ENCODE results near the gene CCDC122. TPM values are rescaled to one million over a fixed set of nuclear protein-coding genes. Genes with fewer than 3 reads are reported as not detected.

CCDC122 gene
- total and polyA plus RNA-seq, 2 donors (not counting 3 experiments of a cell fraction or from before 2014, with no cell fraction given): 0.57 to 7.5 TPM

GRCh38 chr13:43786766-43787517 is 92.6 kb downstream of the CCDC122 start, which contains the start of gene ENOX1:
TSS of gene ENOX1 (minus strand) at chr13:43786972.
- no peak for TF ChIP-seq FOS (IDR thresholded peaks at IDR 0.05; ENCODE audit: borderline replicate concordance, insufficient read depth, low read length)
- TF ChIP-seq, protein P1, sequence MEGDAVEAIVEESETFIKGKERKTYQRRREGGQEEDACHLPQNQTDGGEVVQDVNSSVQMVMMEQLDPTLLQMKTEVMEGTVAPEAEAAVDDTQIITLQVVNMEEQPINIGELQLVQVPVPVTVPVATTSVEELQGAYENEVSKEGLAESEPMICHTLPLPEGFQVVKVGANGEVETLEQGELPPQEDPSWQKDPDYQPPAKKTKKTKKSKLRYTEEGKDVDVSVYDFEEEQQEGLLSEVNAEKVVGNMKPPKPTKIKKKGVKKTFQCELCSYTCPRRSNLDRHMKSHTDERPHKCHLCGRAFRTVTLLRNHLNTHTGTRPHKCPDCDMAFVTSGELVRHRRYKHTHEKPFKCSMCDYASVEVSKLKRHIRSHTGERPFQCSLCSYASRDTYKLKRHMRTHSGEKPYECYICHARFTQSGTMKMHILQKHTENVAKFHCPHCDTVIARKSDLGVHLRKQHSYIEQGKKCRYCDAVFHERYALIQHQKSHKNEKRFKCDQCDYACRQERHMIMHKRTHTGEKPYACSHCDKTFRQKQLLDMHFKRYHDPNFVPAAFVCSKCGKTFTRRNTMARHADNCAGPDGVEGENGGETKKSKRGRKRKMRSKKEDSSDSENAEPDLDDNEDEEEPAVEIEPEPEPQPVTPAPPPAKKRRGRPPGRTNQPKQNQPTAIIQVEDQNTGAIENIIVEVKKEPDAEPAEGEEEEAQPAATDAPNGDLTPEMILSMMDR (IDR thresholded peaks at IDR 0.05; ENCODE audit: extremely low read depth in 1 of 2, insufficient read depth in 1 of 2, low read depth in 1 of 2, low read length in 2 of 2): peak in 1 of 2 donors; percentile 8
- TF ChIP-seq, protein P2, sequence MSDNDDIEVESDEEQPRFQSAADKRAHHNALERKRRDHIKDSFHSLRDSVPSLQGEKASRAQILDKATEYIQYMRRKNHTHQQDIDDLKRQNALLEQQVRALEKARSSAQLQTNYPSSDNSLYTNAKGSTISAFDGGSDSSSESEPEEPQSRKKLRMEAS (IDR thresholded peaks at IDR 0.05; ENCODE audit: insufficient read depth, insufficient read length): no peak
- TF ChIP-seq EZH2 (IDR thresholded peaks at IDR 0.05; ENCODE audit: borderline replicate concordance, low read depth, low read length, severe bottlenecking): peak; percentile 50
- H3K4me3 ChIP-seq (replicated peaks in 1 of 3; ENCODE audit: insufficient read depth in 1 of 3, low read depth in 1 of 3, low read length in 3 of 3): peak within 1 kb of the TSS; percentile 47 to 51 (median 48)
- ChIA-PET CTCF (interaction anchor here (1.6 to 2.4 kb wide), 2 partner anchors 17 to 702 kb away, joined by 9 to 15 read pairs; no protein-coding TSS in a partner anchor), POLR2A (no interaction called here)
- H3K9ac ChIP-seq (replicated peaks; ENCODE audit: extremely low read depth, insufficient read depth, low read length): no peak within 1 kb of the TSS
- no TSS peak for BruUV-seq (replicated peaks)
- H3K36me3 ChIP-seq (ENCODE audit: control insufficient read depth in 2 of 2, extremely low read depth in 1 of 2, insufficient read depth in 2 of 2, low read length in 2 of 2): no peaks in the 10 kb centered on the region
- H3K27me3 ChIP-seq (ENCODE audit: control insufficient read depth in 2 of 2, insufficient read depth in 2 of 2, low read length in 2 of 2): peaks cover 0 to 2% of the 10 kb centered on the region in 2 experiments
- no peaks in the 10 kb centered on the region for H3K9me3 ChIP-seq (replicated peaks; ENCODE audit: control insufficient read depth, insufficient read depth, low read length)
- peak within 1 kb of the TSS; percentile 94 for H2AFZ ChIP-seq (ENCODE audit: low read depth, low read length)
- no peak within 1 kb of the TSS for H3K27ac ChIP-seq (ENCODE audit: insufficient read depth, low read depth, low read length)
- H3K79me2 ChIP-seq (ENCODE audit: control insufficient read depth, insufficient read depth, low read length): no peaks in the 10 kb centered on the region
- intact Hi-C loops (cut with micrococcal nuclease) (loop anchor here (1.0 to 5.0 kb wide), 4 partner anchors 425 to 905 kb away; no protein-coding TSS in a partner anchor), dilution Hi-C loops (cut with MboI; ENCODE audit: extremely low pct_ligation_motif_present, low sequenced_read_pairs) (no loop called here)
- no peaks in the 10 kb centered on the region for H4K20me1 ChIP-seq (replicated peaks; ENCODE audit: control insufficient read depth, extremely low read depth, insufficient read depth, low read length)
- H3K9me1 ChIP-seq (replicated peaks; ENCODE audit: control insufficient read depth, extremely low read depth, insufficient read depth, low read length): no peaks in the 10 kb centered on the region
- peak; percentile 45 for DNase-seq (ENCODE audit: low read depth, low spot score)
- FAIRE-seq: no peak
- H3K4me2 ChIP-seq (ENCODE audit: insufficient read depth, low read length): peak within 1 kb of the TSS; percentile 90
- peaks cover 18% of the 10 kb centered on the region for H3K4me1 ChIP-seq (ENCODE audit: control insufficient read depth, extremely low read depth, insufficient read depth, low read length)

All from endothelial cell of umbilical vein (primary cell).